ENCODE data around the gene RTF1.

RTF1 gene

DNA sequence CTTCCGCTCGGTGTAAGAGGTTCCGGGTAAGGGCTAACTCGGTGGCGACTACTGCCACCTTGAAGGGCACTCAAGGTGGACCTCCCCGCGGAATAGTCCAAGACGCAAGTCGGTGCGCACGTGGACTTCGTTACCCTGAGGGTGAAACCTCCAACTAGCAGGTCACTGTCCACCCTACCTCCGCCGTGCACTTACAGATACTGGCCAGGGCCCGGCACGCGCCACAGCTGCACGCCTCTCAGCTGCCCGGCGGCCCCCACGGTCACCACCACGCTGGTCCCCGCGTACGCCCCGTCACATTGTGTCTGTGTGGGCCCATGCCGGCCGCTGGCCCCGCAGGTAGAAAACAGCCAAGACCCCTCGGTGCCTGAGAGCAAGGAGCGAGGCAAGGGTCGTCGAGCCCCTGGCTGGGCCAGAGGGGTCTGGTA is 95.6 kb downstream of the RTF1 start:
- Histone ChIP-seq H3K79me2 (ENCODE audit: control insufficient read depth, low read length) (no peaks in the 10 kb centered on the region), H3K36me3 (ENCODE audit: control insufficient read depth, low read length) (peaks cover 2% of the 10 kb centered on the region; the same call in 1 of the 2 replicates), H3K9me3 (ENCODE audit: control insufficient read depth, insufficient read depth, low read length) (no peaks in the 10 kb centered on the region), H3K4me1 (ENCODE audit: control insufficient read depth, low read length) (peaks cover 16% of the 10 kb centered on the region), H3K4me2 (ENCODE audit: low read length) (peak overlapping the region; percentile 32), H3F3A (ENCODE audit: control insufficient read depth, insufficient read depth) (no peaks in the 10 kb centered on the region), H3K4me3 (ENCODE audit: low read length) (no peak overlapping the region), H4K20me1 (ENCODE audit: control insufficient read depth, insufficient read depth, low read depth, low read length) (peaks cover 3% of the 10 kb centered on the region; the same call in 1 of the 2 replicates), H3K9me2 (replicated peaks; ENCODE audit: control insufficient read depth, low read length) (no peaks in the 10 kb centered on the region), H3K27me3 (ENCODE audit: control insufficient read depth, low read length) (peaks cover 28% of the 10 kb centered on the region), H3K27ac (ENCODE audit: low read depth, low read length) (no peak overlapping the region)
- TF ChIP-seq, protein P1, sequence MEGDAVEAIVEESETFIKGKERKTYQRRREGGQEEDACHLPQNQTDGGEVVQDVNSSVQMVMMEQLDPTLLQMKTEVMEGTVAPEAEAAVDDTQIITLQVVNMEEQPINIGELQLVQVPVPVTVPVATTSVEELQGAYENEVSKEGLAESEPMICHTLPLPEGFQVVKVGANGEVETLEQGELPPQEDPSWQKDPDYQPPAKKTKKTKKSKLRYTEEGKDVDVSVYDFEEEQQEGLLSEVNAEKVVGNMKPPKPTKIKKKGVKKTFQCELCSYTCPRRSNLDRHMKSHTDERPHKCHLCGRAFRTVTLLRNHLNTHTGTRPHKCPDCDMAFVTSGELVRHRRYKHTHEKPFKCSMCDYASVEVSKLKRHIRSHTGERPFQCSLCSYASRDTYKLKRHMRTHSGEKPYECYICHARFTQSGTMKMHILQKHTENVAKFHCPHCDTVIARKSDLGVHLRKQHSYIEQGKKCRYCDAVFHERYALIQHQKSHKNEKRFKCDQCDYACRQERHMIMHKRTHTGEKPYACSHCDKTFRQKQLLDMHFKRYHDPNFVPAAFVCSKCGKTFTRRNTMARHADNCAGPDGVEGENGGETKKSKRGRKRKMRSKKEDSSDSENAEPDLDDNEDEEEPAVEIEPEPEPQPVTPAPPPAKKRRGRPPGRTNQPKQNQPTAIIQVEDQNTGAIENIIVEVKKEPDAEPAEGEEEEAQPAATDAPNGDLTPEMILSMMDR (IDR thresholded peaks at IDR 0.05; ENCODE audit: low read depth, low read length, poor library complexity, severe bottlenecking), result no peak
- TF ChIP-seq EZH2phosphoT487 (IDR thresholded peaks at IDR 0.05; ENCODE audit: borderline replicate concordance, low read length), result peak; percentile 65; the same call in 1 of the 2 replicates

DNA sequence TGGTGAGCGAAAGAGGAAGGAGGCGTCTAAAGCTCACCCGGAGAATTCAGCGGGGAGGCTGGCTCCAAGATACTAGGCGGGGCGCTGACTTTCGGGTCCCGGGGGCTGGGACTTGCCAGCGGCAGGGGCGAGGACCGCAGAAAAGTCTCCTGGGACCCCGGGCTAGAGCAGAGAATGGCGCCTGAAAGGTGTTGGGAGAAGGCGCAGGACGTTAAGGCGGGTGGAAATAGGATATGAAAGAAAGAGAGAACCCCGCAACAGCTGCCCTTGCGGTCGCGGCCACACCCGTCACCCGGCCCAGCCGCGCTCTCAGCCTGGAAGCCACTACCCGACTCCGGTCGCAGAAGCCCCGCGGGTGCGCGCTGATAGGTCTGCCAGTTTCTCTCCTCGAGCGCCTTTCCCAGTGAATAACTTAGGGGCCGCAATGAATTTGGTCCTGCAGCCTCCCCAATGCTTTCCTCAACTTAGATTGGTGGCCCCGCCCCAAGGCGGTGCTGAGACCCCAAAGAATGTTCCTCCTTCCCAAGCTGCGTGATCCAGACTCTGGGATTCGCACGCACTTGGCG is 96.1 kb downstream of the RTF1 start:
- Histone ChIP-seq H3K36me3 (ENCODE audit: control insufficient read depth, low read length) (peaks cover 7% of the 10 kb centered on the region; the same call in 1 of the 2 replicates), H3K79me2 (ENCODE audit: control insufficient read depth, low read length) (no peaks in the 10 kb centered on the region), H3K27ac (ENCODE audit: low read depth, low read length) (no peak overlapping the region), H3K4me2 (ENCODE audit: low read length) (peak overlapping the region; percentile 32), H3K4me1 (ENCODE audit: control insufficient read depth, low read length) (peaks cover 16% of the 10 kb centered on the region), H4K20me1 (ENCODE audit: control insufficient read depth, insufficient read depth, low read depth, low read length) (peaks cover 3% of the 10 kb centered on the region; the same call in 1 of the 2 replicates), H3K9me3 (ENCODE audit: control insufficient read depth, insufficient read depth, low read length) (no peaks in the 10 kb centered on the region), H3F3A (ENCODE audit: control insufficient read depth, insufficient read depth) (no peaks in the 10 kb centered on the region), H3K27me3 (ENCODE audit: control insufficient read depth, low read length) (peaks cover 26% of the 10 kb centered on the region), H3K4me3 (ENCODE audit: low read length) (no peak overlapping the region), H3K9me2 (replicated peaks; ENCODE audit: control insufficient read depth, low read length) (no peaks in the 10 kb centered on the region)
- TF ChIP-seq, protein P1 (IDR thresholded peaks at IDR 0.05; ENCODE audit: low read depth, low read length, poor library complexity, severe bottlenecking), result no peak
- TF ChIP-seq EZH2phosphoT487 (IDR thresholded peaks at IDR 0.05; ENCODE audit: borderline replicate concordance, low read length), result no peak

DNA sequence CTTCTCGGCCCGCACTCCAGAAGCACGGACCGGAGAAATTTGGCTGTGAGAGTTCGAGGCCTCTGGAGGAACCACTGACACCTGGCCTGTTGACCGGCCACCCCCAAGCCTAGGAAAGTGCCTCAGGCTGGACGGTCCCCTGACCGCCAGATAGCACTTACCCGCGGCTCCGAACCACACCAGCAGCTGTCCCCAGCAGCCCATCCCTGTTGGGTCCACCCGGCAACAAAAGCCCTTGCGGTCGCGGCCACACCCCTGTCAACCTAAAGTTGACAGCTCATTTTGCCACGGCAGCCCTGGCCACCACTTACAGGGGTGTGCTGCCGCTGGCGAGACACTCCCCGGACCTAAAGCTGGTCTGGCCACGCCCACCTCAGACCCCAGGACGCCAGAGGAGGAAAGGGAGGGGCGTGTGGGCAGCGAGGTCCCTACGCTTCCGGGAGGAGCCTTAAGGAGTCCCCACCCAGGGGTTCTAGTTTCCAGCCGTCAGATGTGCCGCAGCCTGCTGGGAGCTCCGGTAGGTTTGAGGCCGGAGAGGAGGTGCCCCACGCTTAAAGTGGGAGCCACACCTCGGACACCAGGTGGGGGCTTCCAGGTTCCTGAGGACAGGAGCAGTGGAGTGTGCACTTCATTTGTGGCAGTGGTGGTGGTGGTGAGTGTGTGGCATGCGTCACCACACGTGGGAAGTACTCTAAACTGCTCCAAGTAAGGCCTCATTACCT is 96.8 kb downstream of the RTF1 start, which contains the start of gene LTK:
TSS of gene LTK (minus strand) at position 322 of the 722 bp plus-strand sequence. CDS start at position 204, 118 bp downstream.
- Histone ChIP-seq H3K9me3 (ENCODE audit: control insufficient read depth, insufficient read depth, low read length) (no peaks in the 10 kb centered on the region), H3F3A (ENCODE audit: control insufficient read depth, insufficient read depth) (no peaks in the 10 kb centered on the region), H3K4me1 (ENCODE audit: control insufficient read depth, low read length) (peaks cover 16% of the 10 kb centered on the region), H3K9me2 (replicated peaks; ENCODE audit: control insufficient read depth, low read length) (no peaks in the 10 kb centered on the region), H3K4me2 (ENCODE audit: low read length) (peak within 1 kb of the TSS; percentile 32), H3K27ac (ENCODE audit: low read depth, low read length) (no peak within 1 kb of the TSS), H4K20me1 (ENCODE audit: control insufficient read depth, insufficient read depth, low read depth, low read length) (peaks cover 3% of the 10 kb centered on the region; the same call in 1 of the 2 replicates), H3K4me3 (ENCODE audit: low read length) (no peak within 1 kb of the TSS), H3K79me2 (ENCODE audit: control insufficient read depth, low read length) (no peaks in the 10 kb centered on the region), H3K27me3 (ENCODE audit: control insufficient read depth, low read length) (peaks cover 25% of the 10 kb centered on the region), H3K36me3 (ENCODE audit: control insufficient read depth, low read length) (peaks cover 10% of the 10 kb centered on the region; the same call in 1 of the 2 replicates)
- TF ChIP-seq EZH2phosphoT487 (IDR thresholded peaks at IDR 0.05; ENCODE audit: borderline replicate concordance, low read length), result no peak
- TF ChIP-seq, protein P1 (IDR thresholded peaks at IDR 0.05; ENCODE audit: low read depth, low read length, poor library complexity, severe bottlenecking), result no peak

All from DOHH2 (cell line).